ENCODE data around the gene LYRM4.

Gene LYRM4

GRCh38 chr6:5102267-5102970, 158.3 kb downstream of the LYRM4 start:
- no peak for DNase-seq

- DNase-seq: no peak
Measured at GRCh38 chr6:5100806-5101205, 159.9 kb downstream of the LYRM4 start.

GRCh38 chr6:5099537-5099936, 161.2 kb downstream of the LYRM4 start:
- no peak for DNase-seq

GRCh38 chr6:5098501-5099270, 162.1 kb downstream of the LYRM4 start:
- DNase-seq: no peak

GRCh38 chr6:5096482-5096881, 164.3 kb downstream of the LYRM4 start:
- no peak for DNase-seq

- DNase-seq: no peak
Measured at GRCh38 chr6:5095236-5095635, 165.5 kb downstream of the LYRM4 start.

- DNase-seq: no peak
Measured at GRCh38 chr6:5094327-5094726, 166.4 kb downstream of the LYRM4 start.

- peak in 3 of 56 donors; percentile 6 to 32 (median 20) for DNase-seq
Measured at GRCh38 chr6:5093231-5094015, 167.3 kb downstream of the LYRM4 start.

GRCh38 chr6:5091210-5092069, 169.3 kb downstream of the LYRM4 start:
- no peak for DNase-seq

- no peak for DNase-seq
Measured at GRCh38 chr6:5090603-5091002, 170.1 kb downstream of the LYRM4 start.

GRCh38 chr6:5089481-5090438, 171.0 kb downstream of the LYRM4 start:
- no peak for DNase-seq

- no peak for DNase-seq
Measured at GRCh38 chr6:5088780-5089179, 172.0 kb downstream of the LYRM4 start.

GRCh38 chr6:5087389-5087788, 173.4 kb downstream of the LYRM4 start:
- DNase-seq: peak in 51 of 56 donors; percentile 19 to 88 (median 51)

GRCh38 chr6:5086294-5086890, 174.4 kb downstream of the LYRM4 start:
- peak in 1 of 56 donors; percentile 12 for DNase-seq

- DNase-seq: peak in 10 of 56 donors; percentile 4 to 33 (median 20)
Measured at GRCh38 chr6:5085648-5086293, 175.0 kb downstream of the LYRM4 start.

GRCh38 chr6:5084781-5085647, 175.7 kb downstream of the LYRM4 start, which contains the start of gene PPP1R3G:
Gene PPP1R3G (plus strand): TSS chr6:5085341. CDS start chr6:5085486, 145 bp downstream.
- DNase-seq: peak in 11 of 56 donors; percentile 14 to 55 (median 40)

GRCh38 chr6:5084360-5084780, 176.4 kb downstream of the LYRM4 start:
- DNase-seq: peak in 17 of 56 donors; percentile 19 to 55 (median 39)
